ENCODE measurements around the gene ZBTB7A.

ZBTB7A gene

GRCh38 chr19:4068047-4068966 lies 1.6 kb upstream of the ZBTB7A start:
- no peak for DNase-seq (ENCODE audit: low read depth)

- DNase-seq (ENCODE audit: low read depth): no peak
These were observed 822 bp upstream of the ZBTB7A start for GRCh38 chr19:4067396-4068046.

- DNase-seq (ENCODE audit: low read depth): no peak
These were observed 508 bp downstream of the ZBTB7A start for GRCh38 chr19:4066176-4066606.

- peak; percentile 94 for DNase-seq (ENCODE audit: low read depth)
These were observed 1.1 kb downstream of the ZBTB7A start for GRCh38 chr19:4065430-4066175.

- DNase-seq (ENCODE audit: low read depth): no peak
These were observed 2.0 kb downstream of the ZBTB7A start for GRCh38 chr19:4064496-4065260.

GRCh38 chr19:4064149-4064495 lies 2.6 kb downstream of the ZBTB7A start:
- no peak for DNase-seq (ENCODE audit: low read depth)

GRCh38 chr19:4063369-4064148 lies 3.1 kb downstream of the ZBTB7A start:
- no peak for DNase-seq (ENCODE audit: low read depth)

GRCh38 chr19:4062419-4063368 lies 4.0 kb downstream of the ZBTB7A start:
- no peak for DNase-seq (ENCODE audit: low read depth)

- DNase-seq (ENCODE audit: low read depth): no peak
These were observed 4.8 kb downstream of the ZBTB7A start for GRCh38 chr19:4061683-4062418.

- no peak for DNase-seq (ENCODE audit: low read depth)
These were observed 5.5 kb downstream of the ZBTB7A start for GRCh38 chr19:4061178-4061682.

GRCh38 chr19:4060621-4061177 lies 6.0 kb downstream of the ZBTB7A start:
- DNase-seq (ENCODE audit: low read depth): no peak

- DNase-seq (ENCODE audit: low read depth): peak; percentile 67
These were observed 6.6 kb downstream of the ZBTB7A start for GRCh38 chr19:4059891-4060620.

- no peak for DNase-seq (ENCODE audit: low read depth)
These were observed 7.2 kb downstream of the ZBTB7A start for GRCh38 chr19:4059453-4059871.

GRCh38 chr19:4058693-4059452 lies 7.8 kb downstream of the ZBTB7A start:
- DNase-seq (ENCODE audit: low read depth): no peak

GRCh38 chr19:4057931-4058692 lies 8.6 kb downstream of the ZBTB7A start:
- DNase-seq (ENCODE audit: low read depth): peak; percentile 69

- DNase-seq (ENCODE audit: low read depth): no peak
These were observed 11.5 kb downstream of the ZBTB7A start for GRCh38 chr19:4055209-4055552.

All from activated gamma-delta T cell treated with anti-CD3 and anti-CD28 coated beads, Interleukin-2, amount 50 U/mL, for 16 hours (primary cell).